PFSK-1 (cell line): ENCODE data around the gene RHOG.

Experiments used
- FOXP2 ChIP-seq: optimal IDR thresholded peaks from 2 replicates; pipeline ENCODE3; 2011; ENCODE audit warnings: borderline replicate concordance, control low read depth, inconsistent platforms; ENCODE audit not compliant: insufficient read depth; ENCODE audit errors: extremely low read length, extremely low read depth
- POLR2AphosphoS5 ChIP-seq: IDR thresholded peaks from 2 replicates; pipeline ENCODE4 v1.6.1; 2012; ENCODE audit warnings: low read depth, mild to moderate bottlenecking, control low read depth, low read length, moderate library complexity
- REST ChIP-seq, 2 experiments: IDR thresholded peaks; 2 replicates each; pipeline versions ENCODE4 v1.6.1 to v1.8.0; 2011 to 2012; ENCODE audit warnings: low read depth in 2 of 2, low read length in 2 of 2, control low read depth in 1 of 2, inconsistent platforms in 1 of 2, mild to moderate bottlenecking in 1 of 2, moderate library complexity in 1 of 2; ENCODE audit not compliant: insufficient read depth in 1 of 2
- SIN3A ChIP-seq: IDR thresholded peaks from 2 replicates; pipeline ENCODE4 v1.6.1; 2012; ENCODE audit warnings: mild to moderate bottlenecking, low read length, moderate library complexity, borderline replicate concordance; ENCODE audit not compliant: insufficient read depth
- TAF1 ChIP-seq: IDR thresholded peaks from 2 replicates; pipeline ENCODE4 v1.6.1; 2012; ENCODE audit warnings: low read length, control low read depth, borderline replicate concordance; ENCODE audit not compliant: insufficient read depth

The RHOG gene

GRCh38 chr11:3834349-3834663, 6.5 kb downstream of the RHOG start:
- TF ChIP-seq TAF1 (no peak), REST (IDR thresholded peaks at IDR 0.05; ENCODE audit: insufficient read depth in 1 of 2, low read depth in 2 of 2, low read length in 2 of 2) (no peak)

GRCh38 chr11:3833449-3833848, 7.3 kb downstream of the RHOG start:
- TF ChIP-seq SIN3A, result no peak
- no peak for TF ChIP-seq POLR2AphosphoS5
- no peak for TF ChIP-seq TAF1
- no peak for TF ChIP-seq FOXP2
- TF ChIP-seq REST (IDR thresholded peaks at IDR 0.05; ENCODE audit: insufficient read depth in 1 of 2, low read depth in 2 of 2, low read length in 2 of 2), result no peak

GRCh38 chr11:3832816-3833215, 7.9 kb downstream of the RHOG start:
- TF ChIP-seq SIN3A, result no peak
- no peak for TF ChIP-seq POLR2AphosphoS5
- TF ChIP-seq REST (IDR thresholded peaks at IDR 0.05; ENCODE audit: insufficient read depth in 1 of 2, low read depth in 2 of 2, low read length in 2 of 2), result no peak
- TF ChIP-seq FOXP2, result no peak
- no peak for TF ChIP-seq TAF1

GRCh38 chr11:3831378-3832239, 9.2 kb downstream of the RHOG start:
- TF ChIP-seq POLR2AphosphoS5, result no peak
- no peak for TF ChIP-seq SIN3A

GRCh38 chr11:3830730-3831129, 10.0 kb downstream of the RHOG start:
- TF ChIP-seq TAF1, result no peak
- TF ChIP-seq POLR2AphosphoS5, result no peak
- no peak for TF ChIP-seq REST (IDR thresholded peaks at IDR 0.05; ENCODE audit: insufficient read depth in 1 of 2, low read depth in 2 of 2, low read length in 2 of 2)
- TF ChIP-seq FOXP2, result no peak
- TF ChIP-seq SIN3A, result no peak
